ENCODE measurements around the gene GJC2. TPM values are rescaled to one million over a fixed set of nuclear protein-coding genes. Genes with fewer than 3 reads are reported as not detected.
"Not testable (repeated sequence)": the region's sequence is repeated elsewhere in the genome, so short reads cannot be mapped to it uniquely, and the experiment has no call there.

GJC2 gene
- total and polyA plus RNA-seq, 11 donors = 0.40 to 3.8 (median 0.78) TPM

DNA sequence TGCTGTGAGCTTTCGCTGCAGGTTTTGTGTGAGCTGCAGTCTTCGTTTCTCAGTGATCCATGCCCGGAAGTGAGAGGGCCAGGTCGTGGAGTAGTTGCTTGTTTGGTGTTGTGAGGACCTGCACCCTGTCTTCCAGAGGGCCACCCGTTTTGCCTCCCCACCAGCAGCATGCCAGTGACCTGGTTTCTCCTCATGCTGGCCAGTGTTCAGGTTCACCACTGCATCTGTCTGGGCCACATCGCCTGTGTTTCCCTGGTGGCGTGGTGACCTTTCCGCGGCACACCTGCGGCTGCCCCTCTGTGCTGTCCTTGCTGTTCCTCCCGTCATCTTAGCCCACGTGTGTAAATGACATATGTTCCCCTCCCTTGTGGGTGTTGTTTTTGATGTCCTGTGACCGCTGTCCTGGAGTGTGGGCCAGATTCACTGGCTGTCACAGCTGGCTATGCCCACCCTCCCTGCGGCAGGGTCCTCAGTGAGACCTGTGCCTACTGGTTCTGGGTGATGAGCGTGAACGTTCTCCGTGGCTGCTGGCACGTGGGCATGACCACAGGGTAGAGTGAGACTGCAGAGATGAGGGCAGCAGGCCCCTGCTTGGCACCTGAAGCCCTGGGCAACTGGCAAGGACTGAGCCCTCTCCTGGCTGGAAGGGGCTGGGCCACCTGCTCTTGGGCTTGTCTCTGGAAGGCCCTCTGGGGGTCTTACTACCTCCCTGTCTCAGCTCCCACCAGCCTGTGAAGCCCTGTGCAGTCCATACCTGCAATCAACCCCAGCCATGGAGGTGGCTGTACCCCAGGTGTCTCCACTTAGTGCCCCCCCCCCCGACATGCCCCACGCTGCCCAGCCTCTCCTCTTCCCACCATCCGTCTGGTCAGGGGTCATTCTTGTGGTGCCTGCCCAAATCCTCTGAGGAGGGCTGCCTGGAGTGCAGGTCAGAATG lies 23.1 kb downstream of the GJC2 start:
- H3K4me3 ChIP-seq = no peak overlapping the region
- no peak overlapping the region for H3K27ac ChIP-seq
- DNase-seq (peak in 1 of 5 donors; percentile 61), ATAC-seq (no peak)
- peaks cover 0 to 22% (median 6%) of the 10 kb centered on the region in 9 donors for H3K36me3 ChIP-seq
- no peaks in the 10 kb centered on the region for H3K9me3 ChIP-seq
- H3K4me1 ChIP-seq = peaks cover 0 to 30% (median 5%) of the 10 kb centered on the region in 12 donors
- intact Hi-C loops (cut with DNase I) = loop anchor here in 1 of 10 donors (10.0 kb wide), 1 partner anchor 48 kb away; no protein-coding TSS in a partner anchor
- 85 to 89% (median 88%) methylated on average over 17 to 21 of the region's 21 CpGs for WGBS, 4 donors
- TF ChIP-seq POLR2A (IDR thresholded peaks at IDR 0.05) (no peak), CTCF (IDR thresholded peaks at IDR 0.05) (no peak)
- H3K27me3 ChIP-seq = no peaks in the 10 kb centered on the region

- WGBS, 4 donors = 61 to 95% (median 65%) methylated on average over 4 to 39 of the region's 69 CpGs
- intact Hi-C loops (cut with DNase I) = loop anchor here in 1 of 10 donors (10.0 kb wide), 1 partner anchor 49 kb away; no protein-coding TSS in a partner anchor
- not testable (repeated sequence) for H3K27me3 ChIP-seq, H3K27ac ChIP-seq, H3K9me3 ChIP-seq
- Histone ChIP-seq H3K4me1 (peaks cover 0 to 30% (median 6%) of the 10 kb centered on the region in 12 donors), H3K36me3 (peaks cover 0 to 19% (median 6%) of the 10 kb centered on the region in 9 donors), H3K4me3 (peak overlapping the region in 1 of 12 donors; percentile 13)
- DNase-seq (peak in 1 of 5 donors; percentile 62), ATAC-seq (peak in 2 of 4 donors; percentile 11 to 17)
Measured at GRCh38 chr1:228173528-228174481, 24.1 kb downstream of the GJC2 start.

DNA sequence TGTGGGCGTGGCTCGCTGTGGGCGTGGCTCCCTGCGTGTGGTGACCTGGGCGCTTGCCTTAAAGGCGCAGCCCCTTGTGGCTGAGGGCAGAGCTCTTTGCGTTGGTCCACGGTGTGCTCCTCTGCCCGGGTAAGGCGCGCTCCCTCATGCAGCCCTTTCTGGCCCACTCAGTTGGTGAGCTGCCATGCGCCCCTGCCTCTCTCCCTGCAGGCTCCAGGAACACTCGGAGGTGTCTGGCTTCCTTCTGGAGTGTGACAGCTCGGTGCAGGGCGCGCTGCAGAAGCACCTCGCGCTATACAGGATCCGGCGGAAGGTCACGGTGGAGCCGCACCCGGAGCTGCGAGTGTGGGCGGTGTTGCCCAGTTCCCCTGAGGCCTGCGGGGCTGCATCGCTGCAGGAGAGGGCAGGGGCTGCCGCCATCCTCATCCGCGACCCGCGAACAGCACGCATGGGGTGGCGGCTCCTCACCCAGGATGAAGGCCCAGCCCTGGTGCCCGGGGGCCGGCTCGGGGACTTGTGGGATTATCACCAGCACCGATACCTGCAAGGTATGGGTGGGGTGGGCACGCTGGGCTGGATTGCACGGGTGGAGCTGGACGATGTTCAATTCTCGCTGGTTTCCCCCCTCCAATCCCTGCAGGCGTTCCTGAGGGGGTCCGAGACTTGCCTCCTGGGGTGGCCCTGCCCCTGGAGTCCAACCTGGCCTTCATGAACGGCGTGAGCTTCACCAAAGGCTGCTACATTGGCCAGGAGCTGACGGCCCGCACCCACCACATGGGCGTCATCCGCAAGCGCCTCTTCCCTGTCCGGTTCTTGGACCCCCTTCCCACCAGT lies 25.0 kb downstream of the GJC2 start:
- Histone ChIP-seq H3K4me1 (peaks cover 0 to 30% (median 8%) of the 10 kb centered on the region in 12 donors), H3K27ac (peak overlapping the region in 1 of 12 donors; percentile 29), H3K27me3 (no peaks in the 10 kb centered on the region), H3K9me3 (no peaks in the 10 kb centered on the region), H3K4me3 (no peak overlapping the region), H3K36me3 (peaks cover 0 to 19% (median 6%) of the 10 kb centered on the region in 9 donors)
- intact Hi-C loops (cut with DNase I) = loop anchor here in 1 of 10 donors (10.0 kb wide), 1 partner anchor 50 kb away; no protein-coding TSS in a partner anchor
- TF ChIP-seq CTCF (IDR thresholded peaks at IDR 0.05) (no peak), POLR2A (IDR thresholded peaks at IDR 0.05) (no peak)
- DNase-seq = peak in 1 of 5 donors; percentile 60
- 84 to 95% (median 90%) methylated on average over 30 to 52 of the region's 52 CpGs for whole genome bisulfite sequencing, 4 donors
- peak in 1 of 4 donors; percentile 7 for ATAC-seq
